GM12872 (cell line): ENCODE data around the gene LAYN.

Experiments
- TF ChIP-seq, protein P1 (sequence below): IDR thresholded peaks from 3 replicates; pipeline ENCODE4 v1.5.1; 2011; ENCODE audit warnings: low read depth, mild to moderate bottlenecking, low read length, moderate library complexity; ENCODE audit not compliant: insufficient read depth

LAYN gene

DNA sequence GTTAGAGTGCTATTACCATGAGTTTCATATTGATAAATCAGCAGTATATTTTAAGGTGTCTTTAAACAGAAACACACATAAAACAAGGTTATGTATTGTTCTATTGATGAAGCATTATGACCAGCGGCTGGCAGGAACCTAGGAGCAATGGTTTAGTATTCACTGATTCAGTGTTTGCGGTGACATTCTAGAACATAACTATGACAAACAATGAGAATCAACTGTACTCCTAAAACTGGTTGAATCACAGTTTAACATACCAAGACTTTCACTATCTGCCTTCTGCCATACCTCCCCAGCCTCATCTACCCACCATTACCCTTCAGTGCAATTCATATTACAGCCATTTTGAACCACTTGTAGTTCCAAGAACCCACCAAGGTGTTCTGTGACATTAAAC is 17.2 kb upstream of the LAYN start:
- TF ChIP-seq, protein P1, sequence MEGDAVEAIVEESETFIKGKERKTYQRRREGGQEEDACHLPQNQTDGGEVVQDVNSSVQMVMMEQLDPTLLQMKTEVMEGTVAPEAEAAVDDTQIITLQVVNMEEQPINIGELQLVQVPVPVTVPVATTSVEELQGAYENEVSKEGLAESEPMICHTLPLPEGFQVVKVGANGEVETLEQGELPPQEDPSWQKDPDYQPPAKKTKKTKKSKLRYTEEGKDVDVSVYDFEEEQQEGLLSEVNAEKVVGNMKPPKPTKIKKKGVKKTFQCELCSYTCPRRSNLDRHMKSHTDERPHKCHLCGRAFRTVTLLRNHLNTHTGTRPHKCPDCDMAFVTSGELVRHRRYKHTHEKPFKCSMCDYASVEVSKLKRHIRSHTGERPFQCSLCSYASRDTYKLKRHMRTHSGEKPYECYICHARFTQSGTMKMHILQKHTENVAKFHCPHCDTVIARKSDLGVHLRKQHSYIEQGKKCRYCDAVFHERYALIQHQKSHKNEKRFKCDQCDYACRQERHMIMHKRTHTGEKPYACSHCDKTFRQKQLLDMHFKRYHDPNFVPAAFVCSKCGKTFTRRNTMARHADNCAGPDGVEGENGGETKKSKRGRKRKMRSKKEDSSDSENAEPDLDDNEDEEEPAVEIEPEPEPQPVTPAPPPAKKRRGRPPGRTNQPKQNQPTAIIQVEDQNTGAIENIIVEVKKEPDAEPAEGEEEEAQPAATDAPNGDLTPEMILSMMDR: no peak

DNA sequence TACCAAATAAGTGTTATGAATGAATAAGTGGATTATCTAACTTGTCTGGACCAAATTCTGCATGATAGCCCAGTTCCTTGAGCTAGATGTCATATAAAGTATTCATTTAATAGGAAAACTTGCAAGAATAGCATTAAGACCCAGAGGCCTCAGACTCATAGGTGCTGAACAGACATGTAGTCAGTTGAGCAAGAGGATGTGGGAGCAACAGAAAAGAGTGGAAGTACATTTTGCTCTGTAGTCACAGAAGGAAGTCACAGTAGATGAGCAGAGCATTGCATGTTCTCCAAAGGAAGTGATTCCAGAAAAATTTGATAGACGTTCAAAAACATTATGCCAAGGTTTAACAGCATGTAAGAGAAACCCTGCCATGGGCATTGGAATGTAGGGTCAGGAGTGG is 16.5 kb upstream of the LAYN start:
- TF ChIP-seq, protein P1: no peak

DNA sequence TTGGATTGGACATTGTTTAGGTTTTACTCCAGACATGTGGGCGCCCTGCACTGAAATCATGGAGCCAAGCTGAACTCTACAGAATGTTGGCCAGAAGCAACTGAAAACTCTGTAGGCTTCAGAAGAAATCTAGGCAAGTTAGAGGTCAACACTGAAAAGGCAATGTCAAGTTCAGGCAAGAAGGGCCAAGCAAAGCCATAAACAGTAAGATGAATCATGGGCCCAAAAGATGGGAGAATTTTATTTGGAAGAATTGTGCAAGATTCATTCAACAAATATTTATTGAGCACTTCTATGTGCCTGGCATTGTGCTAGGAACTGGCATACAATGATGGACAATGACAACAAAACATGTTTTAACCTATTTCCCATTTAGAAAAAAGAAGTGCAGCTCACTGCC is 15.1 kb upstream of the LAYN start:
- TF ChIP-seq, protein P1: no peak

DNA sequence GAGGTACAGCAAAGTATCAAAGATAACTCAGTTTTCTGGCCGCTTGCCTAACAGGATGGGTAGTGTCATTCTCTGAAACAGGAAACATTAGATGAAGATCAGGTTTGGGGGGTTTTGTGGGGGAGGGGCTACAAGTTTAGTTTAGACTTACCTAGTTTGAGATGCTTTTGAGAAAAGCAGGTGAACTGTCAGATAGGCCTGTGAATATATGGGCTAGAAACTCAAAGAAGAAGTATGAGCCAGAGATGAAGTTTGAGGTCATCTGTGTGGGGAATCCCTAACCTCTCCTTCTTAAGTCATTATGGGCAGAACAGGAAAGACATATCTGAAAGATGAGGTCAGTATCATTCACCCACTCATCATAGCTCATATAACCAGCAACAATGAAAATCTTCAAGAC is 14.0 kb upstream of the LAYN start:
- TF ChIP-seq, protein P1: no peak

DNA sequence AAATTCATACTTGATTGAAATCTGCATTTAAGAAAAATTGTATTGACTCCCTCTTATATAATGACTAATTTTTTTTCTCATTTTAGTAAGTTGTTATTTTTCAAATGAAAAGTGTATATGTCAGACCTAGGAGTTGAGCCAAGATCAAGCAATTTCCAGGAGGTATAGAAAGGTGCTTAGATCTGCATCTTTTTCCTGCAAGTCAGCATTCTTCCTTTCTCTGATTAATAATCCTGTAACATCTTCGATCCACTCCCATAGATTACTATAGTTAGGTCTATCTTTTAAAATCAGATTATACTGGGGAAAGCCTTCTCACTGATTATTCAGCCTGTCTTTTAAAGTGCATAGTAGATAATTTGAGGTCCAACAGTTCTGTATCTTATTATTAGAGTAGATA is 13.2 kb upstream of the LAYN start:
- TF ChIP-seq, protein P1: no peak

DNA sequence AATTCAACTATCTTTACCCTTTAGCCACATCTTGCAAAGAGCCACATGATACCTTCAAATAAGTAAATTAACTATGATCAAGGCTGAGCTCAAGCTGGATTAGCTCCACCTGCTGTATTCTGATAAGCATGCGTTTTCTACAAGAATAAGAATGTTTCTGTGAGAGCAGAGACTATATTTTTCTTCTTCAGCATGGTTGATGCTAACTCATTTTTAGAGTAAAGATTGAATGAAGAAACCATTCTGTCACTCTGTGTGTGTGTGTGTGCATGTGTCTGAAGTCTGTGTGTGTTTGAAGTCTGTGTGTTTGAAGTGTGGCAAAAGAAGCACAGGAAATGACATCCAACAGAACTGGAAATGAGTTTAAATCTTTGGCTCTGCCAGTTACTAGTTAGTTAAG is 12.0 kb upstream of the LAYN start:
- TF ChIP-seq, protein P1: no peak

DNA sequence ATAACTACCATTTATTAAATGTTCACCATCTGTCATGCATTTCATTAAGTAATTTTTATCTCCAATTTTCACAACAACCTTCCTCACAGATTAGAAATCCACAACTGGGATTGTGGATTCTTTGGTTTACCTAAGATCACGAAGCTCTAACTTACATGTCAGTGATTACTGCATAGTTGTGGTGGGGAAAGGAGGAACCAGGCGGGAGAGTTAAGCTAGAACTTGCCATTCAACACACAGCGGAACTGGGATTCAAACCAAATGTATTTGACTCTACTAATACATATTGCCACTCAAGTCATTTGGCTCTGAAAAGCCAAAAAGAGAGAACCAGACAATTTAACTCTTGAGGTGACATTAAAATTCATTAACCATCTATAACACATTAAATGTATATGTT is 10.4 kb upstream of the LAYN start:
- TF ChIP-seq, protein P1: no peak

DNA sequence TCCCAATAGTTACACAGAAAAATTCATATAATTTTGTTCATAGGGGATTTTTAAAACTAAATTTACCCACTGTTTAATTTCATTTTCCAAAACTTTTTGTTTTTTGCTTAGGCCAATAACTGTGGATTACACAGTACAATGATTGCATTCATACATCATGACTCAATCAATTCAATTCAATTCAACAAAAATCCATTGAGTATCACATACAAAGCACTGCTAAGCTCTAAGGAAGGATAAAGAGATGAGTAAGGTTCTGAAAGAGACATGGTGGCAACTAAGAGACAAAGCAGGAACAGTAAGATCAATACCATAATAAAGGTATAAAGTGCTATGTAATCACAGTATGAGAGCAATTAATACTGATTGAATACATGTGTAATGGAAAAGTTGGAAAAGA is 9.4 kb upstream of the LAYN start:
- TF ChIP-seq, protein P1: no peak
